ENCODE measurements around the gene UGCG. TPM values are rescaled to one million over a fixed set of nuclear protein-coding genes. Genes with fewer than 3 reads are reported as not detected.

The UGCG gene
- total RNA-seq, 4 donors from 2014 or later: 12.5 to 30.4 (median 21.2) TPM

DNA sequence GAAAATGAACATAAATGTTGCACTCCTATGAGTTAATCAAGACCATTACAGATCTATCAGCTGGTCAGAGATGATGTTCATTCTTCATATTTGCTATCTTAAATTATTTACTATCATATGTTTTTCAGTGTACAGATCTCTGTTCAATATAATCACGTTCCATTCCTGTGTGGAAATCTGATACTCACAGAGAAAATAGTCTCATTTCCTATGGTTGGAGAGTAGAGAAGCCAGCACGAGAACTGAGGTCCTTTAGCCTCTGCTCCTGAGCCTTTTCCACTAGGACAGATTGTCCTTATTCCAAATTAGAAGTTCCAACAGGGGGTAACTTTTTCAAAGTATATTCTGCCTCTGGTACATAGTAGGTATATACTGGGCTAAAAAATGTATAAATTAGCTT, 29.2 kb downstream of the UGCG start:
- Histone ChIP-seq H3K9me3 (no peaks in the 10 kb centered on the region), H3K4me3 (replicated peaks in 1 of 3) (no peak overlapping the region), H3K4me1 (no peaks in the 10 kb centered on the region), H3K27ac (no peak overlapping the region), H3K27me3 (no peaks in the 10 kb centered on the region), H3K36me3 (peaks cover 4 to 5% of the 10 kb centered on the region in 2 donors)
- intact Hi-C loops (cut with DNase I): no loop called here
- no peak for DNase-seq
- WGBS, 2 donors: 49 to 74% methylated on average over 2 of the region's 2 CpGs
- TF ChIP-seq CTCF (IDR thresholded peaks at IDR 0.05) (no peak), POLR2A (IDR thresholded peaks at IDR 0.05) (no peak)

DNA sequence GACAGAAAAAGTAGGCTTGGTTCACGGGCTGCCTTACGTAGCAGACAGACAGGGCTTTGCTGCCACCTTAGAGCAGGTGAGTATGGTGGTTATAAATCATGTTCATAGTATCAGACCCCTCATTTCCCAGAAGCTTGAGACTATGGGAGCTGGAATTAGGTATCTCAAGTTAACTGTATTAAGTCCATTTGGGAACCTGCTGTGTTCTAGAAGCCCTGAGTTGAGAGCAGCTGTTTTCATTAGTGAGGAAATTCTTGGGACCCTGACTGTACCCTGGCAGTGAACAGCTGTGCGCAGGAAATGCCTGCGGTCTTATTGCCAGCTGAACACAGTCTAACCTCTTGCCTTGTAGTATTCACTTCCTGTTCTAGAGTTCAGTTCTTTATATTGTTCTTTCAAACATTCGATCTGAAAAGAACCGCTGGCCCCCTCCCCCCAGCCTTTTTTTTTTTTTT, 29.8 kb downstream of the UGCG start:
- Histone ChIP-seq H3K27me3 (no peaks in the 10 kb centered on the region), H3K4me3 (replicated peaks in 1 of 3) (no peak overlapping the region), H3K36me3 (peaks cover 4 to 11% of the 10 kb centered on the region in 2 donors), H3K9me3 (no peaks in the 10 kb centered on the region), H3K27ac (peak overlapping the region in 1 of 3 donors; percentile 34), H3K4me1 (no peaks in the 10 kb centered on the region)
- no peak for TF ChIP-seq POLR2A (IDR thresholded peaks at IDR 0.05)
- no peak for TF ChIP-seq CTCF (IDR thresholded peaks at IDR 0.05)
- 65 to 83% methylated on average over 6 of the region's 6 CpGs for WGBS, 2 donors
- intact Hi-C loops (cut with DNase I): no loop called here
- peak; percentile 11 to 13 for DNase-seq

DNA sequence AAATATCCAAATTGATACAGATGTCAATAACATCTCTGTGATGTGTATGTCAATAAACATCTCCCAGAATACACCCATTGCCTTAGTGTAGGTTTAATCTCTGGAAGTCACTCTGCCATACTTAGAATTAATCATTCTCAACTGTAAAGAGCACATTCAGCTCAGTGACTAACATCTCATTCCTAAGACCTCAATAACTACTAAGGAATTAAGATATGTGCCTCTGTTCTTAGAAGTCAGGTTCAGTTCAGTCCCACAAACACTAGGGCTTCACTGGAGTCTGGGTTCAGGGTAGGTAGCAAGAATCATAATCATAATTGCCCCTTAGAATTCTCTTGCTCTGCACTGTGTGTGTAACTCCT, 31.7 kb downstream of the UGCG start:
- no peaks in the 10 kb centered on the region for H3K27me3 ChIP-seq
- H3K27ac ChIP-seq: no peak overlapping the region
- no peaks in the 10 kb centered on the region for H3K4me1 ChIP-seq
- DNase-seq: no peak
- no peaks in the 10 kb centered on the region for H3K9me3 ChIP-seq
- TF ChIP-seq POLR2A (IDR thresholded peaks at IDR 0.05) (no peak), CTCF (IDR thresholded peaks at IDR 0.05) (no peak)
- no peak overlapping the region for H3K4me3 ChIP-seq (replicated peaks in 1 of 3)
- peaks cover 14 to 25% of the 10 kb centered on the region in 2 donors for H3K36me3 ChIP-seq
- intact Hi-C loops (cut with DNase I): no loop called here

DNA sequence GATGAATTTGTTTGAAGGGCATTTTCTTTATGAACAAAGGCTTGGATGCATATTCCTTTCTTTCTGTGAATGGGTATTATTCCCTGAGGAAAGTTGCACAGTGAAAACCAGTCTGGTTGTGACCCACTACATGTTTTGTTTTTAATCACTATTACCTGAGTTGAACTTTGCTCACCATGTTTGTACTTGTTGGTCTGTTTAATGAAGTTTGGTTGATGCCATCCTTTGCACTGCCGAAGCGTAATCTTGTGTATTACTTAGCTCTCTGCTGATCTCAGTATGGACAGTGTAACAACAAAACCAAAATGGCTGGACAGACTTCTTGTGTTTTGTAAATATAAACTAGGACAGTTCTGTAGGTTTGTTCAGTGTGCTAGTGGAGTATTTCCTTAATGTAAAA, 38.1 kb downstream of the UGCG start:
- TF ChIP-seq POLR2A (IDR thresholded peaks at IDR 0.05): no peak
- no peak for TF ChIP-seq CTCF (IDR thresholded peaks at IDR 0.05)
- 97 to 99% methylated on average over 2 of the region's 2 CpGs for WGBS, 2 donors

GRCh38 chr9:111936391-111936790, 39.8 kb downstream of the UGCG start:
- intact Hi-C loops (cut with DNase I): no loop called here
- Histone ChIP-seq H3K27me3 (no peaks in the 10 kb centered on the region), H3K9me3 (no peaks in the 10 kb centered on the region), H3K4me3 (replicated peaks in 1 of 3) (no peak overlapping the region), H3K36me3 (peaks cover 10 to 21% of the 10 kb centered on the region in 2 donors), H3K27ac (no peak overlapping the region), H3K4me1 (peaks cover 0 to 7% of the 10 kb centered on the region in 2 donors)
- TF ChIP-seq CTCF (IDR thresholded peaks at IDR 0.05): no peak
- WGBS, 2 donors: 96 to 97% methylated on average over 2 of the region's 2 CpGs
- no peak for DNase-seq

More for the DNA sequence above, 38.1 kb downstream of the UGCG start:
- H3K27ac ChIP-seq: no peak overlapping the region
- H3K36me3 ChIP-seq: peaks cover 11 to 28% of the 10 kb centered on the region in 2 donors
- no peaks in the 10 kb centered on the region for H3K27me3 ChIP-seq
- intact Hi-C loops (cut with DNase I): no loop called here
- DNase-seq: no peak
- no peaks in the 10 kb centered on the region for H3K9me3 ChIP-seq
- H3K4me1 ChIP-seq: peaks cover 0 to 7% of the 10 kb centered on the region in 2 donors
- no peak overlapping the region for H3K4me3 ChIP-seq (replicated peaks in 1 of 3)

All from thyroid gland (tissue), 4 donors.